Mesenteric fat pad (tissue), 1 donor: ENCODE results near the gene PAFAH1B2. TPM values are rescaled to one million over a fixed set of nuclear protein-coding genes. Genes with fewer than 3 reads are reported as not detected.
"Not testable (repeated sequence)": the region's sequence is repeated elsewhere in the genome, so short reads cannot be mapped to it uniquely, and the experiment has no call there.

Source experiments
- DNase-seq: peaks from one replicate; pipeline ENCODE4 v3.0.0-alpha.2; 2020; ENCODE audit warnings: low spot score
- long read RNA-seq: library from polyadenylated mRNA; unstranded; transcript quantifications from one replicate; pipeline ENCODE4 v2.0.0, GENCODE V29; 2020
- total RNA-seq: library from RNA; stranded (reverse); fragmentation: NEBNext Ultra II Directional; extraction: Animal tissue kit (Norgen Biotek cat#: 25700); gene quantifications from one replicate; pipeline ENCODE4 v1.2.1, GENCODE V29; 2021
- donor health status: DM: yes; HTN: yes; CAD: no.

Gene PAFAH1B2
- total RNA-seq: 110 TPM
- long read RNA-seq, full-length matches to known transcripts: 16 of 66 reads
- long read RNA-seq, partial matches to known transcripts: 0 of 66 reads
- long read RNA-seq, other reads (novel, unspliced or antisense): 50 of 66 reads

- peak; percentile 98 for DNase-seq
Observed at GRCh38 chr11:117143871-117144476, at the start of gene PAFAH1B2. TSS of gene PAFAH1B2 (plus strand) at chr11:117144287. CDS start at chr11:117152448, 8,161 bp downstream.

GRCh38 chr11:117094776-117095175, 49.3 kb upstream of the PAFAH1B2 start:
- no peak for DNase-seq

- no peak for DNase-seq
Observed at GRCh38 chr11:117095284-117096161, 48.6 kb upstream of the PAFAH1B2 start.

GRCh38 chr11:117096201-117096991, 47.7 kb upstream of the PAFAH1B2 start:
- DNase-seq: no peak

- no peak for DNase-seq
Observed at GRCh38 chr11:117097014-117097388, 47.1 kb upstream of the PAFAH1B2 start.

- no peak for DNase-seq
Observed at GRCh38 chr11:117097389-117098268, 46.5 kb upstream of the PAFAH1B2 start.

- peak; percentile 98 for DNase-seq
Observed at GRCh38 chr11:117098269-117099232, 45.5 kb upstream of the PAFAH1B2 start, which contains the start of gene SIK3. TSS of gene SIK3 (minus strand) at chr11:117098428. CDS start at chr11:117098415, 13 bp downstream.

GRCh38 chr11:117099696-117100095, 44.4 kb upstream of the PAFAH1B2 start:
- no peak for DNase-seq

GRCh38 chr11:117100556-117100955, 43.5 kb upstream of the PAFAH1B2 start:
- DNase-seq: no peak

- DNase-seq: no peak
Observed at GRCh38 chr11:117107701-117108590, 36.1 kb upstream of the PAFAH1B2 start.

- no peak for DNase-seq
Observed at GRCh38 chr11:117110294-117110950, 33.7 kb upstream of the PAFAH1B2 start.

GRCh38 chr11:117112497-117112896, 31.6 kb upstream of the PAFAH1B2 start:
- not testable (repeated sequence) for DNase-seq

GRCh38 chr11:117112939-117113338, 31.1 kb upstream of the PAFAH1B2 start:
- DNase-seq: not testable (repeated sequence)

- no peak for DNase-seq
Observed at GRCh38 chr11:117117681-117118080, 26.4 kb upstream of the PAFAH1B2 start.

GRCh38 chr11:117121176-117121575, 22.9 kb upstream of the PAFAH1B2 start:
- DNase-seq: no peak

GRCh38 chr11:117122556-117122955, 21.5 kb upstream of the PAFAH1B2 start:
- no peak for DNase-seq

GRCh38 chr11:117126223-117126965, 17.7 kb upstream of the PAFAH1B2 start:
- no peak for DNase-seq
